HEK293 (cell line): ENCODE data around the gene WDR89.

ENCODE experiments used
- ATF2 ChIP-seq: fragments of 450-650 bp; formaldehyde crosslinking; IDR thresholded peaks from 2 replicates; pipeline ENCODE4 v1.5.1; 2016; ENCODE audit warnings: missing biosample characterization, missing genetic modification characterization, low read depth
- GLIS2 ChIP-seq: fragments of 450-650 bp; formaldehyde crosslinking; IDR thresholded peaks from 2 replicates; pipeline ENCODE4 v1.5.1; 2016; ENCODE audit warnings: missing biosample characterization, missing genetic modification characterization
- PRDM2 ChIP-seq: fragments of 450-650 bp; formaldehyde crosslinking; IDR thresholded peaks from 2 replicates; pipeline ENCODE4 v1.5.1; 2016; ENCODE audit warnings: missing biosample characterization, missing genetic modification characterization, borderline replicate concordance
- RBAK ChIP-seq: fragments of 450-650 bp; formaldehyde crosslinking; IDR thresholded peaks from 2 replicates; pipeline ENCODE4 v1.5.1; 2016; ENCODE audit warnings: missing biosample characterization, missing genetic modification characterization
- SCRT2 ChIP-seq: fragments of 450-650 bp; formaldehyde crosslinking; IDR thresholded peaks from 2 replicates; pipeline ENCODE4 v1.5.1; 2016; ENCODE audit warnings: missing biosample characterization, missing genetic modification characterization
- TCF7L2 ChIP-seq: IDR thresholded peaks from 2 replicates; pipeline ENCODE4 v1.6.1; 2011; ENCODE audit warnings: low read depth, mild to moderate bottlenecking, inconsistent platforms, low read length, moderate library complexity, borderline replicate concordance
- ZBTB1 ChIP-seq: fragments of 450-650 bp; formaldehyde crosslinking; IDR thresholded peaks from 2 replicates; pipeline ENCODE4 v1.5.1; 2016; ENCODE audit warnings: missing biosample characterization, missing genetic modification characterization
- ZBTB10 ChIP-seq: fragments of 450-650 bp; formaldehyde crosslinking; IDR thresholded peaks from 2 replicates; pipeline ENCODE4 v1.5.1; 2016; ENCODE audit warnings: missing biosample characterization, missing genetic modification characterization
- ZFHX2 ChIP-seq: fragments of 450-650 bp; formaldehyde crosslinking; conservative IDR thresholded peaks from 2 replicates; pipeline ENCODE4 v1.5.1; 2016; ENCODE audit warnings: missing biosample characterization, missing genetic modification characterization
- ZIC2 ChIP-seq: fragments of 450-650 bp; formaldehyde crosslinking; IDR thresholded peaks from 2 replicates; pipeline ENCODE4 v1.5.1; 2016; ENCODE audit warnings: missing biosample characterization, missing genetic modification characterization
- ZNF16 ChIP-seq: fragments of 450-650 bp; formaldehyde crosslinking; IDR thresholded peaks from 2 replicates; pipeline ENCODE4 v1.5.1; 2016; ENCODE audit warnings: low read depth, missing biosample characterization, missing genetic modification characterization
- ZNF175 ChIP-seq: fragments of 450-650 bp; formaldehyde crosslinking; IDR thresholded peaks from 2 replicates; pipeline ENCODE4 v1.5.1; 2016; ENCODE audit warnings: missing biosample characterization, missing genetic modification characterization
- ZNF248 ChIP-seq: fragments of 450-650 bp; formaldehyde crosslinking; IDR thresholded peaks from 2 replicates; pipeline ENCODE4 v1.5.1; 2017; ENCODE audit warnings: missing biosample characterization, missing genetic modification characterization
- ZNF350 ChIP-seq: fragments of 450-650 bp; formaldehyde crosslinking; IDR thresholded peaks from 2 replicates; pipeline ENCODE4 v1.5.0; 2017; ENCODE audit warnings: missing biosample characterization, mild to moderate bottlenecking, missing genetic modification characterization
- ZNF366 ChIP-seq: fragments of 450-650 bp; formaldehyde crosslinking; conservative IDR thresholded peaks from 2 replicates; pipeline ENCODE4 v1.5.1; 2016; ENCODE audit warnings: missing biosample characterization, missing genetic modification characterization
- ZNF416 ChIP-seq: fragments of 450-650 bp; formaldehyde crosslinking; IDR thresholded peaks from 2 replicates; pipeline ENCODE4 v1.5.1; 2016; ENCODE audit warnings: missing biosample characterization, missing genetic modification characterization
- ZNF488 ChIP-seq: fragments of 450-650 bp; formaldehyde crosslinking; IDR thresholded peaks from 2 replicates; pipeline ENCODE4 v1.5.1; 2016; ENCODE audit warnings: missing biosample characterization, missing genetic modification characterization
- ZNF510 ChIP-seq: fragments of 450-650 bp; formaldehyde crosslinking; IDR thresholded peaks from 2 replicates; pipeline ENCODE4 v1.5.1; 2018; ENCODE audit warnings: mild to moderate bottlenecking, missing genetic modification characterization, missing biosample characterization; ENCODE audit not compliant: insufficient replicate concordance
- ZNF549 ChIP-seq: fragments of 450-650 bp; IDR thresholded peaks from 2 replicates; pipeline ENCODE4 v1.5.1; 2018; ENCODE audit warnings: missing biosample characterization, missing genetic modification characterization, mild to moderate bottlenecking, inconsistent platforms, moderate library complexity
- ZNF555 ChIP-seq: fragments of 450-650 bp; formaldehyde crosslinking; conservative IDR thresholded peaks from 2 replicates; pipeline ENCODE4 v1.5.1; 2017; ENCODE audit warnings: missing biosample characterization, mild to moderate bottlenecking, missing genetic modification characterization, inconsistent platforms
- ZNF626 ChIP-seq: fragments of 450-650 bp; sonication (Bioruptor Pico); formaldehyde crosslinking; IDR thresholded peaks from 2 replicates; pipeline ENCODE4 v1.5.1; 2018; ENCODE audit warnings: missing biosample characterization, missing genetic modification characterization, inconsistent platforms
- ZNF629 ChIP-seq: fragments of 450-650 bp; formaldehyde crosslinking; IDR thresholded peaks from 2 replicates; pipeline ENCODE4 v1.5.1; 2017; ENCODE audit warnings: missing biosample characterization, missing genetic modification characterization
- ZNF645 ChIP-seq: fragments of 450-650 bp; formaldehyde crosslinking; IDR thresholded peaks from 2 replicates; pipeline ENCODE4; 2016; ENCODE audit warnings: missing biosample characterization, missing genetic modification characterization
- ZNF658 ChIP-seq: fragments of 450-650 bp; formaldehyde crosslinking; IDR thresholded peaks from 2 replicates; pipeline ENCODE4; 2016; ENCODE audit warnings: missing biosample characterization, missing genetic modification characterization
- ZNF670 ChIP-seq: fragments of 450-650 bp; formaldehyde crosslinking; IDR thresholded peaks from 2 replicates; pipeline ENCODE4 v1.5.1; 2016; ENCODE audit warnings: missing biosample characterization, missing genetic modification characterization, low read depth
- ZNF701 ChIP-seq: fragments of 450-650 bp; formaldehyde crosslinking; IDR thresholded peaks from 2 replicates; pipeline ENCODE4 v1.5.1; 2016; ENCODE audit warnings: missing biosample characterization, missing genetic modification characterization
- ZNF704 ChIP-seq: fragments of 450-650 bp; formaldehyde crosslinking; IDR thresholded peaks from 2 replicates; pipeline ENCODE4 v1.5.1; 2016; ENCODE audit warnings: missing biosample characterization, missing genetic modification characterization
- ZSCAN30 ChIP-seq: fragments of 450-650 bp; IDR thresholded peaks from 2 replicates; pipeline ENCODE4 v1.5.1; 2018; ENCODE audit warnings: missing biosample characterization, mild to moderate bottlenecking, missing genetic modification characterization, moderate library complexity

WDR89 gene

GRCh38 chr14:63677891-63678379 lies 36.3 kb upstream of the WDR89 start (continued):
- TF ChIP-seq ATF2 (tag by site-specific recombination) (peak; percentile 88), GLIS2 (no peak), RBAK (tag by site-specific recombination) (no peak), ZNF366 (tag by site-specific recombination) (peak; percentile 80), ZFHX2 (tag by site-specific recombination) (no peak), ZBTB10 (tag by site-specific recombination) (no peak), TCF7L2 (no peak), ZNF704 (tag by site-specific recombination) (no peak), ZNF626 (tag by site-specific recombination) (no peak), ZNF488 (no peak), ZNF701 (no peak), ZNF549 (no peak), ZNF416 (no peak), ZNF645 (tag by site-specific recombination) (no peak), PRDM2 (tag by site-specific recombination) (no peak), ZNF16 (no peak), ZNF658 (tag by site-specific recombination) (no peak), ZNF629 (tag by site-specific recombination) (peak; percentile 94), ZNF555 (tag by site-specific recombination) (no peak), ZNF248 (no peak), SCRT2 (tag by site-specific recombination) (peak; percentile 97), ZNF350 (tag by site-specific recombination) (no peak), ZNF670 (tag by site-specific recombination) (no peak), ZNF175 (tag by site-specific recombination) (no peak), ZIC2 (tag by site-specific recombination) (no peak), ZNF510 (tag by site-specific recombination) (peak; percentile 40), ZBTB1 (tag by site-specific recombination) (no peak), ZSCAN30 (0 out of 2 replicates have a peak, but pooled peaks have one; percentile 47)
